HG02943 (cell line): Measurements from ENCODE around the gene GPR17.

Experiments
- ATAC-seq: cut with Tn5 transposase; IDR thresholded peaks from one replicate; pipeline ENCODE4 v1.9.1; 2021; ENCODE audit warnings: mild to moderate bottlenecking, low read depth, moderate library complexity; ENCODE audit not compliant: unreplicated experiment

Gene GPR17

DNA sequence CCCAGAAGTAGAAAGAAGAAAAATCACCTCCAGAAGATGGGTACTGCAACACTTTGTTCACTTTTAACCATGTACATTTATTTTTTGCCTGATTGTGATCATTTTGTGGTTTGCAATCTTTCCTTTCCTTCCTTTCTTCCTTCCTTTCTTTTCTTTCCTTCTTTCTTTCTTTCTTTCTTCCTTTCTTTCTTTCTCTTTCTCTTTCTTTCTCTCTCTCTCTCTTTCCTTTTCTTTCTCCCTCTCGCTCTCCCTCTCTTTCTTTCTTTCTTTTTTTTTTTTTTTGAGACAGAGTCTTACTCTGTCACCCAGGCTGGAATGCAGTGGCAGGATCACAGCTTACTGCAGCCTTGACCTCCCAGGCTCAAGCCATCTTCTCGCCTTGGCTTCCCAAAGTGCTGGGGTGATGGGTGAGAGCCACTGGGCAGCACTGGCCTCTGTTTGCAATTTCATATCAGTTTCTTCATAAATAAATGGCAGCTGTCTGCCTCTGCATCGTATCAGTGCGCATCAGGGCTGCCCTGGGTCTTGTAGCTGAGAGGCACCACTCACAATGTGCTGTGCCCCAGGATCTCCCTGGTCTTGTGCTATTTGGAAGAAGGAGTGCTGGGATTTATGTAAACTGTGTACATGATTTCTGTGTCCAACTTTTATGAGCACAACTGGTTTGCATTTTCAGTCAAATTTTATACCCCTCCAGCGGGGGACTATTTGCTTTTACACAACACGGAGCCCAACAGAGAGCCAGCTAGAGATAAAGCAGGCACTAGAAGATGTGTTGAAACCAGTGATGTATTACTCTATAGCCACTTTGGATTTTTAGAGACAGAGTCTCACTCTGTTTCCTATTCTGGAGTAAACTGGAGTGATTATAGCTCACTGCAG is 36.3 kb downstream of the GPR17 start:
- ATAC-seq: no peak

DNA sequence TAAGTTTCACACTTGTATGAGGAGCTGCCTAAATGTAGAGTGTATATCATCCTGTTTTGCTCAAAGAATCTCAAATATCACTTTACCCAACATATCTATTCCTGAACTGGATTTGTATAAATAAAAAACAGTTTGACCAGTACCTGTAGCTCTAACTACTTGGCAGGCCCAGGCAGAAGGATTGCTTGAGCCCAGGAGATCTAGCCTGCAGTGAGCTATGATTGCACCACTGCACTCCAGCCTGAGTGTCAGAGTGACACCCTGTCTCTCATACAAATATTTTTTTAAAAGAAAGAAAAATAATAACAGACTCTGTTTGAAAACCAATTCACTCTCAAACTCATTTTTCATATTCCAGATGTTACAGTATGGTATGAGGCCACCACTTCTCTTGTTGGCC is 37.1 kb downstream of the GPR17 start:
- ATAC-seq: no peak

GRCh38 chr2:127683757-127684156 is 37.8 kb downstream of the GPR17 start:
- ATAC-seq: no peak

DNA sequence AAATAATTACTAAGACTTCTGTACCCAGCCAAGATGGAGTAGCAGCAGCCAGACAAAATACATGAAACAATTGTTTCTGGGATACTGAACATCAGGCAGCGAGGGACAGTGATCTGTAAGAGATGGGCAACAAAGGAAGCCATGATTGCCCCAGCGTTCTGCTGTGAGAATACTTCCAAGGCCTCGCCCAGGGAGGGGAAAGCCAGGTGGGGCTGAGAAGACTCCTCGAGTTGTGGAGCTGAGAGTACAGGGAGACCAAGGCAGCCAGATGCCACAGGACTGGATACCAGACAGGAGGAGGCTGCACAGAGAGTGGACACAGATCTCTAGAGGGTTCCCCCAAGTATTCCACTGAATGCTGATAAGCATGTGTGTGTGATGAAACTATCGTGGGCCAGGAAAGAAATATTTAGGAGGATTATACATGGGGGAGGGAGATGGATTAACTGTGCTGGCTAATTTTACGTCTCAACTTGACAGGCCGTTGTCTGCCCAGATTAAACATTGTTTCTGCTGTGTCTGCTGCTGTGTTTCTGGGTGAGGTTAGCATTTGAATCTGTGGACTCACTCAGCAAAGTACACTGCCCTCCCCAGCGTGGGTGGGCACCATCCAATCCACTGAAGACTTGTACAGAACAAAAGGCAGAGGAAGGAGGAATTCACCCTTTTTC is 39.6 kb downstream of the GPR17 start:
- no peak for ATAC-seq

GRCh38 chr2:127688405-127688804 is 42.5 kb downstream of the GPR17 start:
- ATAC-seq: no peak

GRCh38 chr2:127690696-127691095 is 44.7 kb downstream of the GPR17 start:
- ATAC-seq: no peak

DNA sequence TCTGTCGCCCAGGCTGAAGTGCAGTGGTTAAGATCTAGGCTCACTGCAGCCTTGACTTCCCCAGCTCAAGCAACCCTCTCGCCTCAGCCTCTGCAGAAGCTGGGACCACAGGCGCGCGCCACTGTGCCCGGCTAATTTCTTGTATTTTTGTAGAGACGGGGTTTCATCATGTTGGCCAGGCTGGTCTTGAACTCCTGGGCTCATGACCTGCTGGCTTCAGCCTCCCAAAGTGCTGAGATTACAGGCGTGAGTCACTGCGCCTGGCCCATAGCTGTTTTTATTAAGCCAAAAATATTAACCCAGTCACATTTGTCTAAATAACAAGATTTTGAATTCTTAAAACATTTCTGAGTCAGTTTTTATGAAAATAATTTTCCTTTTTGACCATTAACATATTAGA is 49.0 kb downstream of the GPR17 start:
- ATAC-seq: no peak

- no peak for ATAC-seq
Measured at GRCh38 chr2:127695491-127696472, 49.8 kb downstream of the GPR17 start.

GRCh38 chr2:127697482-127698180 is 51.7 kb downstream of the GPR17 start:
- no peak for ATAC-seq

DNA sequence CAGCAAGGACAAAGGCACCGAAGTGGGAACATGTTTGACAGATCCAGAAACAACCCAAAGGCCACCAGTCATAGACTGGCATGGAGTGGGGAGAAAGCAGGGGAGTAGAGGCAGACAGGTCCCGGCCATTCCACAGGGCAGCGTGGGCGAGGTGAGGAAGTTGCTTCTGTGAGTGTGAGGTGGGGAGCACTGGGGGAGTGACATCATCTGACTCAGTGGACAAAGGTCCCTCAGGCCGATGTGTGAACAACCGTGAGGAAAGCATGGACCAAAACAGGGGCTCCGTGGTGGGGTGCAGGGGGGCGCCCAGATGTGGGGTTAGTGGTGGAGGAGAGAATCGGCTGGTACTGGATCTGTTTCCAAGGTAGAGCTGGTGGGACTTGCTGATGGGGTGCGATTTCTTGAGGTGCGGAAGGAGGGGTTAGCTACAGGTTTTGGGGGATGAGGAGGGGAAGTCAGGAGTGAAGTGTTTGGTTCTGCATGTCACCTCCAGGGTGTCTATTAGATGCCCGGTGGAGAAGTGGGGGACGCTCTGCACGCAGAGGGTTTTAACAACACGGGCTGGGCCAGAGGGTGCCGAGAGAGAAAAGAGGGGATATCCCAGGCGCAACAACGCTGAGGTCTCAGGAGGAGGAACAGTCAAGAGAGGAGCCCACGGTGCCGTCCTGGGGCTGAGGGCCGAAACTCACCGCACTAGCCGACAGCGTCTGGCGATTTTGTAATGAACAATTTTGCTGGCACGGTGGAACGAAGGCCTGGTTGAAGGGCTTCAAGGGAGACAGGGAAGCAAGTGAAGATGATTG is 52.8 kb downstream of the GPR17 start:
- no peak for ATAC-seq

DNA sequence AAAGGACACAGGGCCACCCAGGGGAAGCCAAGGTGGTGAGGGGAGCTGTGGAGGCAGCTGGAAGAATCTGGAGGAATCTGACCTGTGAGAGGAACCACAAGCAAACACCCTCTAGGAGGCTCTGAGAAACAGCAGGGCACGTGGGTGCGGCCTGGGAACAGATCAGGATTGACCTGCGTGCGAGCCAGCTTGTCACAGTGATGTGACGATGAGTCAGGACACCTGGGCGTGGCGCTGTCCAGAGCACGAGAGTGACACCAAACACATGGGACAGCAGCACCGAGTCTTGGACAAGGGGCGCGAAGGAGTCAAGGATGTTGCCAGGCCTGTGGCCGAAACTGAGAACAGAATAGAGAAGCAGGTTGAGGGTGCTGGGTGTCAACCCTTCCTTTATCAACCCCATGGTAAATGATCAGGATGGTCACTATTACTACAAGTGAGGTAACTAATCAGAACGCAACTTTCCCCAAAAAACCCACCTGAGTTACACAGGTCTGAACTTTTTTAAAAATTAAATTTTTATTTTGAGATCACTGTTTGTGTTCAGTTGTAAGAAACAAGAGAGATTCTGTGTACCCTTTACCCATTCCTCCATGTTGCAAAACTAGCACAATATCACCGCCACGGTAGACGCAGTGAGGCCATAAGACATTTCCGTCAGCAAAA is 54.7 kb downstream of the GPR17 start:
- ATAC-seq: peak; percentile 76

DNA sequence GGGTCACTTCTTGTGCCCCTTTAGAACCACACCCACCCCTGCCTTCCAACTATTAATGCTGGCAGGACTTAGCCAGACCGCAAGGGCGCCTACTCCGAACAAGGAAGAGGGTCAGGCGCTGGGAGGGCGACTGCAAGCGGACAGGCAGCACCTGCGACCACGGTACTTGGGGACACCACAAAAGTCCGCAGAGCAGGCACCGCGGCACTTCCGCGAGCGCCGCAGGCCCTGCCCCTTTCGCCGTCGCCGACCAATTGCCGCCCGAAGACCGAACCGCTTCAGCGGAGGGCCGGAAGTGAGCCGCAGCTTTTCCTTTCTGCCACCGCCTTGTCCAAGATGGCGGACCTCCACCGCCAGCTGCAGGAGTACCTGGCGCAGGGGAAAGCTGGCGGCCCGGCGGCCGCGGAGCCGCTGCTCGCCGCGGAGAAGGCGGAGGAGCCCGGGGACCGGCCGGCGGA is 55.3 kb downstream of the GPR17 start, which contains the start of gene SFT2D3:
TSS of gene SFT2D3 (plus strand) at position 305 of the 458 bp plus-strand sequence. CDS start at position 337, 32 bp downstream.
- ATAC-seq: peak; percentile 66

GRCh38 chr2:127701651-127702394 is 55.9 kb downstream of the GPR17 start:
- ATAC-seq: peak; percentile 37
